SK-N-SH (cell line): ENCODE data around the gene VAV1.

Source experiments
- CHD2 ChIP-seq: fragments of 150-350 bp; IDR thresholded peaks from 2 replicates; pipeline ENCODE4 v1.6.1; 2018; ENCODE audit warnings: low read length; ENCODE audit not compliant: partially characterized antibody
- RFX5 ChIP-seq: IDR thresholded peaks from 2 replicates; pipeline ENCODE4 v1.6.1; 2012; ENCODE audit warnings: mild to moderate bottlenecking, improper control_type of control experiment, low read length
- SIN3A ChIP-seq: IDR thresholded peaks from 2 replicates; pipeline ENCODE4 v1.6.1; 2012; ENCODE audit warnings: low read depth, mild to moderate bottlenecking, low read length, moderate library complexity, borderline replicate concordance
- SMC3 ChIP-seq: IDR thresholded peaks from 2 replicates; pipeline ENCODE4 v1.6.1; 2012; ENCODE audit warnings: low read depth, low read length, improper control_type of control experiment
- YY1 ChIP-seq: IDR thresholded peaks from 2 replicates; pipeline ENCODE4 v1.4.0; 2012; ENCODE audit warnings: low read depth, mild to moderate bottlenecking
- TF ChIP-seq, protein P1 (sequence below): fragments of 200-600 bp; sonication (generic); IDR thresholded peaks from 2 replicates; pipeline ENCODE4 v1.6.1; 2017; ENCODE audit warnings: antibody characterized with exemption, mild to moderate bottlenecking, moderate library complexity
- TF ChIP-seq, protein P2 (sequence below): IDR thresholded peaks from 2 replicates; pipeline ENCODE4 v1.4.0; 2012; ENCODE audit warnings: low read depth, borderline replicate concordance
- TF ChIP-seq, protein P3 (sequence below): IDR thresholded peaks from 2 replicates; pipeline ENCODE4 v1.4.0; 2012; ENCODE audit warnings: low read depth

DNA sequence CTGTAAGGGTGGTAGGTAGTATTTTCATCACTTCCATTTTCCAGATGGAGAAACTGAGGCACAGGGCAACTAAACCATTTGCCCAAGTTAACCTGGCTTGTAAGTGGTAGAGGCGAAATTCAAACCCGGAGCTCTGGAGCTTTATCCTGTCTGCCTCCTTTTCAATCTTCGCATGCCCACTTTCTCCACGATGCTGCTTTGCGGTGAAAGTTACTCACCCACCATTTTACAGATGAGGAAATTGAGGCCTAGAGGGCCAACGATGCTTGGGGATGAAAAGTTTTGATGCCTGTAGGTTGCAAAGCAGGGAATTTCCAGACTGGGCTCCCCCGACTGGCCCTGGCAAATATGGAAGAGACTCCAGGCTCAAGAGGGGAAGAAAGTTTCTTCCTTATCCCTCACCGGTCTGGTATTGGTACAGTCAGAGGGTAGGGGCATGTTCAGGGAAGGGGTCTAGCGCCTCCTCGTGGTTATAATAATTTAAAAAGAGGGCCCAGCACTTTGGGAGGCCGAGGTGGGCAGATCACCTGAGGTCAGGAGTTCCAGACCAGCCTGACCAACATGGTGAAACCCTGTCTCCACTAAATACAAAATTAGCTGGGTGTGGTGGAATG, 3.4 kb upstream of the VAV1 start:
- no peak for TF ChIP-seq RFX5
- no peak for TF ChIP-seq SMC3
- TF ChIP-seq, protein P1, sequence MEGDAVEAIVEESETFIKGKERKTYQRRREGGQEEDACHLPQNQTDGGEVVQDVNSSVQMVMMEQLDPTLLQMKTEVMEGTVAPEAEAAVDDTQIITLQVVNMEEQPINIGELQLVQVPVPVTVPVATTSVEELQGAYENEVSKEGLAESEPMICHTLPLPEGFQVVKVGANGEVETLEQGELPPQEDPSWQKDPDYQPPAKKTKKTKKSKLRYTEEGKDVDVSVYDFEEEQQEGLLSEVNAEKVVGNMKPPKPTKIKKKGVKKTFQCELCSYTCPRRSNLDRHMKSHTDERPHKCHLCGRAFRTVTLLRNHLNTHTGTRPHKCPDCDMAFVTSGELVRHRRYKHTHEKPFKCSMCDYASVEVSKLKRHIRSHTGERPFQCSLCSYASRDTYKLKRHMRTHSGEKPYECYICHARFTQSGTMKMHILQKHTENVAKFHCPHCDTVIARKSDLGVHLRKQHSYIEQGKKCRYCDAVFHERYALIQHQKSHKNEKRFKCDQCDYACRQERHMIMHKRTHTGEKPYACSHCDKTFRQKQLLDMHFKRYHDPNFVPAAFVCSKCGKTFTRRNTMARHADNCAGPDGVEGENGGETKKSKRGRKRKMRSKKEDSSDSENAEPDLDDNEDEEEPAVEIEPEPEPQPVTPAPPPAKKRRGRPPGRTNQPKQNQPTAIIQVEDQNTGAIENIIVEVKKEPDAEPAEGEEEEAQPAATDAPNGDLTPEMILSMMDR: peak; percentile 57
- TF ChIP-seq, protein P2, sequence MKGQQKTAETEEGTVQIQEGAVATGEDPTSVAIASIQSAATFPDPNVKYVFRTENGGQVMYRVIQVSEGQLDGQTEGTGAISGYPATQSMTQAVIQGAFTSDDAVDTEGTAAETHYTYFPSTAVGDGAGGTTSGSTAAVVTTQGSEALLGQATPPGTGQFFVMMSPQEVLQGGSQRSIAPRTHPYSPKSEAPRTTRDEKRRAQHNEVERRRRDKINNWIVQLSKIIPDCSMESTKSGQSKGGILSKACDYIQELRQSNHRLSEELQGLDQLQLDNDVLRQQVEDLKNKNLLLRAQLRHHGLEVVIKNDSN: no peak
- TF ChIP-seq CHD2: no peak
- TF ChIP-seq, protein P3, sequence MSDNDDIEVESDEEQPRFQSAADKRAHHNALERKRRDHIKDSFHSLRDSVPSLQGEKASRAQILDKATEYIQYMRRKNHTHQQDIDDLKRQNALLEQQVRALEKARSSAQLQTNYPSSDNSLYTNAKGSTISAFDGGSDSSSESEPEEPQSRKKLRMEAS: no peak
- TF ChIP-seq YY1: no peak
- no peak for TF ChIP-seq SIN3A
